Measurements from ENCODE around the gene NFIA.

DNA sequence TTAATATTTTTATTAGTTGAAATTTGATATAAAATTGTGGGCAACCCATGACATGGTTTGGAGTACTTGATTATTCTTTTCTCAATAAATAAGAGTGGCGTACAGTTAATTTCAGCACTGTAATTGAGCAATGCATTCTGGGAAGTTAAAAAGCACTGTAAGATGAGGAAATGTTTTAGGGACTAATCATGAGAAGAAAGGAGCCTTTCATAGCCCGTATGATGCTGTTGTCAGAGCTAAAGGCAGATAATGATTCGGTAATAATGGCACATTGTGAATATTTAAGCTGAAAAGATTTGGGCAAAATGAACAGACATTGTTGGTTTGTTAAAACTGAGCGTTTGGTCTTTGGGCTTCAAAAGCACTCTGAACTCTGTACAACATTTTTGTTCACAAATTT is 139.3 kb downstream of the NFIA start:
- TF ChIP-seq, protein P1, sequence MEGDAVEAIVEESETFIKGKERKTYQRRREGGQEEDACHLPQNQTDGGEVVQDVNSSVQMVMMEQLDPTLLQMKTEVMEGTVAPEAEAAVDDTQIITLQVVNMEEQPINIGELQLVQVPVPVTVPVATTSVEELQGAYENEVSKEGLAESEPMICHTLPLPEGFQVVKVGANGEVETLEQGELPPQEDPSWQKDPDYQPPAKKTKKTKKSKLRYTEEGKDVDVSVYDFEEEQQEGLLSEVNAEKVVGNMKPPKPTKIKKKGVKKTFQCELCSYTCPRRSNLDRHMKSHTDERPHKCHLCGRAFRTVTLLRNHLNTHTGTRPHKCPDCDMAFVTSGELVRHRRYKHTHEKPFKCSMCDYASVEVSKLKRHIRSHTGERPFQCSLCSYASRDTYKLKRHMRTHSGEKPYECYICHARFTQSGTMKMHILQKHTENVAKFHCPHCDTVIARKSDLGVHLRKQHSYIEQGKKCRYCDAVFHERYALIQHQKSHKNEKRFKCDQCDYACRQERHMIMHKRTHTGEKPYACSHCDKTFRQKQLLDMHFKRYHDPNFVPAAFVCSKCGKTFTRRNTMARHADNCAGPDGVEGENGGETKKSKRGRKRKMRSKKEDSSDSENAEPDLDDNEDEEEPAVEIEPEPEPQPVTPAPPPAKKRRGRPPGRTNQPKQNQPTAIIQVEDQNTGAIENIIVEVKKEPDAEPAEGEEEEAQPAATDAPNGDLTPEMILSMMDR (conservative IDR thresholded peaks at IDR 0.05; ENCODE audit: low read depth, low read length), result no peak
- no peak for TF ChIP-seq EZH2 (IDR thresholded peaks at IDR 0.05; ENCODE audit: low read length, unreplicated experiment)

All from PC-3 (cell line).